MM.1S (cell line): ENCODE results near the gene SOBP.

Experiments used
- CTCF ChIP-seq: fragments of 300-600 bp; sonication (generic); IDR thresholded peaks from 2 replicates; pipeline ENCODE4 v1.5.1; 2016; ENCODE audit warnings: antibody characterized with exemption, low read length, mixed read lengths
- EZH2 ChIP-seq: fragments of 300-600 bp; sonication (generic); optimal IDR thresholded peaks from 2 replicates; pipeline ENCODE3; 2017; ENCODE audit warnings: low read depth, mild to moderate bottlenecking, antibody characterized with exemption, low read length, mixed read lengths

- TF ChIP-seq CTCF (no peak), EZH2 (no peak)
Observed at GRCh38 chr6:107491760-107492660, 2.1 kb downstream of the SOBP start.
